Activated CD8-positive, alpha-beta memory T cell treated with anti-CD3 and anti-CD28 coated beads for 48 hours (primary cell): ENCODE results near the gene ATL2.
"Not testable (repeated sequence)": the region's sequence is repeated elsewhere in the genome, so short reads cannot be mapped to it uniquely, and the experiment has no call there.

Source experiments
- DNase-seq, 3 experiments: peaks; one replicate each; pipeline ENCODE4 v3.0.0-alpha.2; 2020; ENCODE audit warnings: low read depth in 2 of 3, low spot score in 2 of 3

The ATL2 gene

DNA sequence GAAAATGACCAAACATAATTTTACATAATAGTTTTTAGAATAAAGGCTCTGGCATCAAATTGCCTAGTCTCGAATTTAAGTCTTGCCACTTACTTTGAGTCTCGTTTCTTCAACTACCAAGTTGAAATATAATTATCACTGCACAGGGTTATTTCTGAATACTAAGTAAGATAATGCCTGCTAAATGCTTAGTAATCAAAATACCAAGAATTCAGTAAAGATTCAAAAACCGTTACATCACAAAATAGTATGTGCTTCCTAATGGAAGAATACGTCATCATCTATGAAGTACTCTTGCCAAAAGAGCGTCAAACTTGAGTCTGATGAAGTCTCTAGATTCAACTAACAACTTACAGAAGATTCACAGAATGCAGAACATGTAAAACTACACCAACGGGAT lies 40.5 kb downstream of the ATL2 start:
- DNase-seq, result no peak

DNA sequence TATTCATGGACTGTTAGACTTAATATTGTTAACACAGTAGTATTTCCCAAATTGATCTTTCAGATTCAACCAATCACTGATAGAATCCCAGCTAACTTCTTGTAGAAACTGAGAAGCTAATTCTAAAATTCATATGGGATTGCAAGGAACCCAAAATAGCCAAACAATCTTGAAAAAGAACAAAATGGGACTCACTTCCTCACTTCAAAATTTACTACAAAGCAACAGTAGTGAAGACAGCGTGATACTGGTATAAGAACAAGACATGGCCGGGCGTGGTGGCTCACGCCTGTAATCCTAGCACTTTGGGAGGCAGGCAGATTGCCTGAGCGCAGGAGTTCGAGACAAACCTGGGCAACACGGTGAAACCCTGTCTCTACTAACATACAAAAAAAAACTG lies 46.3 kb downstream of the ATL2 start:
- DNase-seq, result no peak

GRCh38 chr2:38327580-38327979 lies 49.5 kb downstream of the ATL2 start:
- no peak for DNase-seq

- DNase-seq, result no peak
Observed at GRCh38 chr2:38323623-38324022, 53.5 kb downstream of the ATL2 start.

DNA sequence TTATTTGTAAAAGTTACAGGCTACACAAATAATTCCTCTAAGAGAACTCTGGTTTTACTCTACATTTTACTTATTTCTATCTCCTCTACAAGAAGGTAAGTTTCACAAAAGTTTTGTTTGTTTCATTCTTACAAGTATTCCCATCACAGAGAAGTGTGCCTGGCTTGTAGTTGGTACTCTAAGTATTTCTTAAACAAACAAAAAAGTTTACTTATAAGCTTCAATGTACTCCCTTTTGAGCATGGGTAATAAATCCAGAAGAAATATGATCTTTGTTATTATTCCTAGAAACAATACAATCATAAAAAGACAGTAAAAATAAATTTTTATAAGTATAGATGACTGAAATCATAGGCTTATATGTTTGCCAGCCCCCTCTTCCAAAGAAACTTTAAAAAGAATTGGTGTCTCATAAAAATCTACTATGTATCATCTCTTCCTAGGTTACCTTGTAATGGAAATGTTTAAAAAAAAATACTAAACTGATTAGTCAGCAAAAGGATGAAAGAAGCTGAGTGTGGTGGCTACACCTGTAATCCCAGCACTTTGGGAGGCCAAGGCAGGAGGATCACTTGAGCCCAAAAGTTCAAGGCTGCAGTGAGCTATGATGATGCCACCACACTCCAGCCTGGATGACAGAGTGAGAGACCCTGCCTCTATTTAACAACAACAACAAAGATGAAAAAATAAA lies 54.7 kb downstream of the ATL2 start:
- no peak for DNase-seq

DNA sequence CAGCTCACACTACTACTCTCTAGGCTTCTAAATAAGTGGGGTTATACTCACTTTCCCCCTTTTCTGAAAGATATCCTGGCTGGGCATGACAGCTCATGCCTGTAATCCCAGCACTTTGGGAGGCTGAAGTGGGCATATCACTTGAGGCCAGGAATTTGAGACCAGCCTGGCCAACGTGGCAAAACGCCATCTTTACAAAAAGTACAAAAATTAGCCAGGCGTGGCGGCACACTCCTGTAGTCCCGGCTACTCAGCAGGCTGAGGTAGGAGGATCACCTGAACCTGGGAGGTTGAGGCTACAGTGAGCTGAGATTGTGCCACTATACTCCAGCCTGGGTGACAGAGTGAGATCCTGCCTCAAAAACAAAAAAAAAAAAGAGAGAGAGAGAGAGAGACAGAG lies 57.8 kb downstream of the ATL2 start:
- DNase-seq, result not testable (repeated sequence)

GRCh38 chr2:38317725-38318124 lies 59.3 kb downstream of the ATL2 start:
- DNase-seq, result no peak

DNA sequence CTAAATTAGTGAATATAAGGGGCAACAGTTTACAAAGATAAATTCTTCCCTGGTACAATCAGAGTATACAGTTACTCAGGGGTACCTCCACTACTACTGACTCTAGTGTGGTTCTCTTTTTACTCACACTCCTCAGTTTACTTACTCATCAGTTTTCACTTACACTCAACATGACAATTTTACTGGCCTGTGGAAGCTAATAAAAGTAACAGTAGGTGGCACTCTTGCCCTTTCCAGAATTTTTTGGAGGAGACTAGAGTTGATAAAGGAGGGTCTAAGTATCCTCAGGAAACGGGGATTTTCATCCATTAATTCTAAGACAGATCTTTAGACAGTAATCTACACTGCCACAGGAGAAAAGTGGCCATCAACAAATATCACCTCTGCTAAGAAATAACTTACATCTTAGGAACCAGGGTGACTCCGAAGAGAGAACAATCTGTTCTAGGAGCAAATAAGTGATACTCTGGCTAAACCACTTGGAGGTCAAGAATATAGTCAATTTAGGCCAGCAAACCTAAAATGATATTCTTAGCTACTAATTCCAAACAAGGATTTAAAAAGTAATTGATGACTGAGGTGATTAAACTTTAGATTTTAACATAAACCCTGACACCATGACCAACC lies 61.3 kb downstream of the ATL2 start:
- DNase-seq, result no peak

DNA sequence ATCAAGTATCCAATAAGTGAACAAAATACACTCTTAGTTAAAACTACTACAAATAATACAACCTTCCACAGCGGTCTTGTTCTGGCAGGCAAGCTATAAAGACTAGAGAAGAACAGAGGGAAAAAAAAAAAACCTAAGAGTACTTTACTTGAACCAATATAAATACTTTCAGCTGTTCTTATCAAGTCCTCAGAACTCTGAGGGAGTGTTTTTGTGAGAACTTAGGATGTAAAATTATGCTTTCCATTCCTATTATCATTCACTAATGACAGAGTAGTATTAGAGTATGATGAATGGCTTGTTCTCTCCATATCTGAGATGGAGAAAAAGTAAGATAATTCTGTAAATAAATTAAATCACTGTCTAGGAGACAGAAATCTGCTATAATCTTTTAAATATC lies 68.3 kb downstream of the ATL2 start:
- DNase-seq, result no peak

- no peak for DNase-seq
Observed at GRCh38 chr2:38301969-38302702, 74.9 kb downstream of the ATL2 start.

- DNase-seq, result no peak
Observed at GRCh38 chr2:38301340-38301968, 75.6 kb downstream of the ATL2 start.

GRCh38 chr2:38298539-38298938 lies 78.5 kb downstream of the ATL2 start:
- no peak for DNase-seq

DNA sequence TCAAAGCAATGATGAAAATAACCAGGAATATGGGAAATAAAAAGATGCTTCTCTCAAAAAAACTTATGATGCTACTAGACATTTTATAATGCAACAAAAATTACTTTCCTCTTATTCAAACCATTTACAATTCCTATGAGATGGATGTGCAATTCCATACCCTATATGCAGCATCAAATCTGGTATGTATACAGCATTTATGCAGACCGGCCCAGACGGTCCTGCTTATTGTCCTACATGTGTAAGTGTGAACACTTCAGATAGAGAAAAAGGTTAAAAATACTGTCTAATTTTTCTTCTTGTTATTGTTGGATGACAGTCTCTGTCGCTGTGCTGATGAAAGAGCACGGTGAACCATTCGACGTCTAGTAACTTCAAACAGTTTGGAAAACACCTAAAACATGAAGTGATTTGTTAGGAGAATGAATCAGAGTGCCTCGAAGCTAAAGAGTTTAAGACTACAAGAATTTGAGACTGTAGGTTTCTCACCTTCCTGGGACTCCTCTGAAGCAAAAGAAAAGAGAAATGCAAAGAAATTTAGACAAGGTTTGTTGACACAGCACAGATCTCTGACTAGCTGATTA lies 80.8 kb downstream of the ATL2 start:
- DNase-seq, result no peak

- no peak for DNase-seq
Observed at GRCh38 chr2:38294597-38294996, 82.5 kb downstream of the ATL2 start.

DNA sequence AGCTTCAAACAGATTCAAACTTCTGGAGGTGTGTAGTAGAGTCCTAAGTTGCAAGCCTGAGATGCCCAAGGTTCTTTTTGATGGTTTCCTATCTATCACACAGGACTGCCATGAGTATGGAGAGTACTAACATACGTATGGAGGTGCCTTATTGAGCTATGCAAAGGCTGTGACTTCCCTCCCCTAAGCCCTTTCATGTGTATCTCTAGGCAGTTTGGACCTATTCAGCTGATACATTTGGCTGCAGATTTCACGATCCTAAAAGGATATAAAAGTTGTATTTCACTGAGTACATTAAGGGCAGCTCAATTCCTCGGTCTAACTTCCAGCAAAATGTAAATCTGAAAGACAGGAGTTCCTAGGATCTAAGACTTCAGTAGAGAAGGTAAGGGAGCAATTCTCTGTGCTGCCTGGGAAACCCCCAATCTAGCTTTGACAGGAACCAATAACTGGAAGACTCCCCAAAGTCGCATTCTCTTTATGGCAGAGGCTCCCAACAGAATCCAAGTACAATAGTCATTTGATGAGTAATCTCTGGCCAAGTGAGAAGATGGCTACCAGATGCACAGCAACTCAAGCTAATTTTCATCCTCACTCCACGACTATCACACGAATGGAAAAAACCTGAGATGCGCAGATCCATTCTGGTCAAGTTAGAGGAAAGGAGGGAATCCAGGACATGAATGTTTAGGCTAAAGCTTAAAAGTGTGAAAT lies 83.8 kb downstream of the ATL2 start:
- no peak for DNase-seq

- no peak for DNase-seq
Observed at GRCh38 chr2:38290332-38290731, 86.7 kb downstream of the ATL2 start.

- no peak for DNase-seq
Observed at GRCh38 chr2:38284971-38285370, 92.1 kb downstream of the ATL2 start.

DNA sequence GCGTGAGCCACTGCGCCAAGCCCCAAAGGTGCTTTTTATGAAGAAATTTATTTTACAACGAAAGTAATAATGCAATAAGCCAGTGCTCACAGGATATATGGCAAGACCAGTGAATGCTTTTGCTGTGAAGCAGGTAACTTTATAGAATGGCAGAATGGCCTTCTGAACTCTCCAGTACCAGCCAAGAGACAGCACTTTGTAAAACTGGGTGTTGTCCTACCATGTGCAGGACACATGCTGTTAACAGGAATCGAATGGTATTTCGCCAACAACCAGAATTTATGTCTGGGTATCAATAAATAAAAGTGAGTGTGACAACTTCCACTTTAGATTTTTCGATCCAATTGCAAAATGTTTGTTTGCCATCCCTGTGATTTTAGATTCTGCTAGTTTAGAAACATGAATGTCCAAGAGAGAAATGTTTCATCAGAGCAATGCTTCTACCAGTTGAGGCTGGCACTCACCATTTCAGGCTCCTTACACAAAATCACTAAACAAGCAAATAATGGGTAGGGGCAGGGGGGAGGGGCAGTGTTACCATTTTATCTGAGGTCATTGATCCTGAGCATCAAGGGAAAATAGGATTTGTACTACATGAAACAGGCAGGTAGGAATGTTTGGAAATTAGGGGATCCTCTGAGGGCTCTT lies 95.9 kb downstream of the ATL2 start:
- DNase-seq, result no peak

GRCh38 chr2:38279201-38279600 lies 97.9 kb downstream of the ATL2 start:
- no peak for DNase-seq

DNA sequence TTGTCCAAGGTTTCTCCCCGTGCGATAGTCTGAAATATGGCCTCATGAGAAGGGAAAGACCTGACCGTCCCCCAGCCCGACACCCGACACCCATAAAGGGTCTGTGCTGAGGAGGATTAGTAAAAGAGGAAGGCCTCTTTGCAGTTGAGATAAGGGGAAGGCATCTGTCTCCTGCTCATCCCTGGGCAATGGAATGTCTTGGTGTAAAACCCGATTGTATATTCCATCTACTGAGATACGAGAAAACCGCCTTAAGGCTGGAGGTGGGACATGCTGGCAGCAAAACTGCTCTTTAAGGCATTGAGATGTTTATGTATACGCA lies 99.0 kb downstream of the ATL2 start:
- not testable (repeated sequence) for DNase-seq
